K562 (cell line): Measurements from ENCODE around the gene GMIP. TPM values are rescaled to one million over a fixed set of nuclear protein-coding genes. Genes with fewer than 3 reads are reported as not detected.

Experiments used
- ATAC-seq: fragments of 200-7000 bp; cut with Tn5 transposase; 3 replicates; pipeline ENCODE4 v1.9.1; 2020; ENCODE audit warnings: moderate library complexity
- Bru-seq: library from RNA; stranded (reverse); fragments of 400-500 nt; gene quantifications from one replicate; lab custom pipeline; 2021; lab: Mats Ljungman, UMichigan
- BruChase-seq, 2 experiments: library from RNA; stranded (reverse); fragments of 400-500 nt; gene quantifications; one replicate each; lab custom pipeline; 2021; lab: Mats Ljungman, UMichigan
- BruUV-seq: library from RNA; stranded (reverse); fragments of 400-500 nt; replicated peaks from 2 replicates; lab custom pipeline; 2021; lab: Mats Ljungman, UMichigan
- CTCF ChIA-PET: fragments of 300-600 bp; formaldehyde crosslinking; extraction: SDS; loops from one replicate; lab custom pipeline; 2021; ENCODE audit warnings: low intra/inter-chr PET ratio; lab: Yijun Ruan, JAX
- POLR2A ChIA-PET: fragments of 300-600, 350-650 bp; sonication (Branson Sonifier 250); formaldehyde crosslinking; extraction: SDS; loops from one replicate; lab custom pipeline; 2021; ENCODE audit warnings: antibody characterized with exemption, inconsistent platforms; lab: Yijun Ruan, JAX
- DNase-seq, 4 experiments: peaks; one replicate each; pipeline versions ENCODE4 v3.0.0 to v3.0.0-alpha.2; 2011 to 2018; ENCODE audit warnings: low spot score in 3 of 4, mixed read lengths in 3 of 4; ENCODE audit errors: extremely low read depth in 1 of 4
- FAIRE-seq: peaks from 2 replicates; lab custom pipeline; 2011; peaks lifted over from hg19 to GRCh38; lab: Jason Lieb, UNC
- H2AFZ ChIP-seq: 2 replicates; pipeline ENCODE4 v1.6.0; 2011; ENCODE audit warnings: low read depth, low read length, control low read depth, inconsistent platforms
- H3K27ac ChIP-seq: fragments of 200-600 bp; 3 replicates; pipeline ENCODE4 v1.8.0; 2011; ENCODE audit warnings: low read depth, mild to moderate bottlenecking, control low read depth, inconsistent platforms, low read length, moderate library complexity, mixed read lengths; ENCODE audit errors: extremely low read depth
- H3K27me3 ChIP-seq, 2 experiments: fragments of 300-600 bp in 1 of 2; 2 replicates in 1 of 2; 3 replicates in 1 of 2; pipeline versions ENCODE4 v1.6.0 to v1.8.0; 2011; ENCODE audit warnings: inconsistent platforms in 2 of 2, low read length in 2 of 2, mild to moderate bottlenecking in 1 of 2, mixed read lengths in 1 of 2, moderate library complexity in 1 of 2; ENCODE audit not compliant: control insufficient read depth in 2 of 2, insufficient read depth in 2 of 2
- H3K36me3 ChIP-seq: fragments of 300-600 bp; 3 replicates; pipeline ENCODE4 v1.8.0; 2011; ENCODE audit warnings: mild to moderate bottlenecking, low read length, inconsistent platforms; ENCODE audit not compliant: control insufficient read depth, insufficient read depth
- H3K4me1 ChIP-seq, 2 experiments: fragments of 200-600 bp in 1 of 2; replicated peaks in 1 of 2; 2 replicates in 1 of 2; 3 replicates in 1 of 2; pipeline versions ENCODE4 v1.5.1 to v1.8.0; 2011; ENCODE audit warnings: inconsistent platforms in 2 of 2, low read length in 2 of 2, mild to moderate bottlenecking in 1 of 2, mixed read lengths in 1 of 2, moderate library complexity in 1 of 2; ENCODE audit not compliant: control insufficient read depth in 2 of 2, insufficient read depth in 2 of 2
- H3K4me2 ChIP-seq: 2 replicates; pipeline ENCODE4 v1.6.1; 2011; ENCODE audit warnings: low read length, control low read depth, inconsistent platforms, mixed read lengths; ENCODE audit not compliant: insufficient read depth
- H3K4me3 ChIP-seq: fragments of 200-600 bp; sonication (generic), shearing (Covaris generic); 2 replicates; pipeline ENCODE4 v1.5.1; 2016; ENCODE audit warnings: control low read depth, inconsistent platforms
- H3K79me2 ChIP-seq: fragments of 200-600 bp; 3 replicates; pipeline ENCODE4 v1.8.0; 2011; ENCODE audit warnings: low read length, inconsistent platforms; ENCODE audit not compliant: control insufficient read depth, insufficient read depth
- H3K9ac ChIP-seq, 2 experiments: 2 replicates each; pipeline versions ENCODE4 v1.6.0 to v1.6.1; 2011; ENCODE audit warnings: low read depth in 2 of 2, low read length in 2 of 2, control low read depth in 1 of 2, inconsistent platforms in 1 of 2, mild to moderate bottlenecking in 1 of 2, mixed read lengths in 1 of 2; ENCODE audit not compliant: insufficient read depth in 1 of 2
- H3K9me1 ChIP-seq: one replicate; pipeline ENCODE4 v1.6.0; 2011; ENCODE audit warnings: inconsistent platforms, mild to moderate bottlenecking, low read length, moderate library complexity; ENCODE audit not compliant: control insufficient read depth, insufficient read depth
- H3K9me3 ChIP-seq: replicated peaks from 2 replicates; pipeline ENCODE4 v1.5.1; 2011; ENCODE audit warnings: low read depth, low read length, inconsistent platforms; ENCODE audit not compliant: control insufficient read depth, insufficient read depth
- H4K20me1 ChIP-seq: replicated peaks from 2 replicates; pipeline ENCODE4 v1.6.1; 2011; ENCODE audit warnings: low read length, inconsistent platforms, mixed read lengths; ENCODE audit not compliant: control insufficient read depth, insufficient read depth
- ARID3A ChIP-seq: IDR thresholded peaks from 2 replicates; pipeline ENCODE4 v1.6.1; 2012; ENCODE audit warnings: low read depth, low read length, improper control_type of control experiment, borderline replicate concordance
- CREB3L1 ChIP-seq: fragments of 450-650 bp; IDR thresholded peaks from 2 replicates; pipeline ENCODE4 v1.6.1; 2014; ENCODE audit warnings: low read depth, mild to moderate bottlenecking, moderate library complexity, borderline replicate concordance
- DEAF1 ChIP-seq: fragments of 450-650 bp; formaldehyde crosslinking; IDR thresholded peaks from 2 replicates; pipeline ENCODE4 v1.4.0; 2020; ENCODE audit warnings: mild to moderate bottlenecking, moderate library complexity
- GABPB2 ChIP-seq: fragments of 250-450 bp; sonication (Bioruptor Pico); conservative IDR thresholded peaks from 2 replicates; pipeline ENCODE4 v1.5.1; 2021; ENCODE audit warnings: mild to moderate bottlenecking
- MTA3 ChIP-seq: fragments of 450-650 bp; formaldehyde crosslinking; IDR thresholded peaks from 2 replicates; pipeline ENCODE4 v1.6.1; 2017; ENCODE audit warnings: mild to moderate bottlenecking, borderline replicate concordance
- ZBTB7A ChIP-seq: IDR thresholded peaks from 2 replicates; pipeline ENCODE4 v1.6.1; 2011; ENCODE audit warnings: low read depth, mild to moderate bottlenecking, low read length, moderate library complexity, borderline replicate concordance; ENCODE audit not compliant: control insufficient read depth
- ZC3H11A ChIP-seq: IDR thresholded peaks from 2 replicates; pipeline ENCODE4 v1.6.1; 2012; ENCODE audit warnings: low read depth, low read length, improper control_type of control experiment
- WGBS: fragments of 100-300 bp; shearing (Covaris generic); methylation state at CpG from one replicate; pipeline ENCODE4 v1.1.6; 2016; ENCODE audit warnings: low coverage, mixed read lengths; ENCODE audit not compliant: insufficient coverage; ENCODE audit errors: missing lambda C conversion rate; 5-methylcytosine and 5-hydroxymethylcytosine counted together
- in situ Hi-C: fragments of 300-500 bp; cut with MboI; formaldehyde crosslinking; loops from 4 replicates; pipeline ENCODE4 v1.15.0; 2018; ENCODE audit warnings: inconsistent platforms, mixed read lengths
- intact Hi-C: fragments of 100-400 bp; cut with micrococcal nuclease; formaldehyde crosslinking; loops from 2 replicates; pipeline ENCODE4 v1.14.2; 2022
- long read RNA-seq, 3 experiments: library from polyadenylated mRNA in 2 of 3; library from RNA in 1 of 3; unstranded in 2 of 3; stranded (forward) in 1 of 3; transcript quantifications; one replicate each; pipeline ENCODE4 v2.0.0, GENCODE V29; 2019 to 2022
- polyA minus RNA-seq, 3 experiments: library from RNA; depleted of rRNA, polyadenylated mRNA; stranded (reverse); fragments of >200 nt; gene quantifications; 2 replicates each; pipeline ENCODE4 v1.2.3, GENCODE V29; 2011
- polyA plus RNA-seq, 8 experiments: library from polyadenylated mRNA; depleted of rRNA in 4 of 8; stranded (reverse) in 5 of 8; unstranded in 3 of 8; fragments of >200 nt; fragmentation: Nextera tagmentation in 2 of 8; fragmentation: Illumina TruSeq in 1 of 8; extraction: Ambion mirVana in 2 of 8; extraction: Trizol in 1 of 8; gene quantifications; 2 replicates each; pipeline versions ENCODE4 v1.2.1 to v1.2.3, GENCODE V29; 2011 to 2014; ENCODE audit warnings: inconsistent platforms in 1 of 8, missing spikeins in 1 of 8
- total RNA-seq, 7 experiments: library from RNA; depleted of rRNA in 6 of 7; stranded (reverse); fragments of >200 nt in 6 of 7; fragmentation: Illumina TruSeq in 2 of 7; extraction: Trizol in 2 of 7; gene quantifications; 2 replicates each; pipeline versions ENCODE4 v1.2.1 to v1.2.3, GENCODE V29; 2011 to 2021; ENCODE audit warnings: low replicate concordance in 1 of 7

GMIP gene
- total RNA-seq (2011; cell fraction: chromatin; rRNA removed; ENCODE audit: low replicate concordance) = 36.6 and 78.6 TPM in 2 replicates
- total RNA-seq (2011; cell fraction: nucleolus; rRNA removed) = 26.7 and 27.8 TPM in 2 replicates
- 17.3 and 24.6 TPM in 2 replicates for total RNA-seq (2011; cell fraction: nucleoplasm; rRNA removed)
- total RNA-seq (2014; rRNA removed) = 9.9 and 12.6 TPM in 2 replicates
- 2.2 and 3.9 TPM in 2 replicates for total RNA-seq (2014; rRNA removed; fragmentation: Illumina TruSeq; extraction: Trizol)
- 3.2 and 3.3 TPM in 2 replicates for total RNA-seq (2015; rRNA removed; fragmentation: Illumina TruSeq; extraction: Trizol)
- total RNA-seq (2021) = 13.5 and 15.8 TPM in 2 replicates
- 2.9 and 5.1 TPM in 2 replicates for polyA plus RNA-seq (2011; rRNA removed)
- polyA plus RNA-seq (2011; cell fraction: cytosol; rRNA removed) = 2.3 and 3.5 TPM in 2 replicates
- polyA plus RNA-seq (2011; cell fraction: nucleus; rRNA removed) = 27.3 and 36.6 TPM in 2 replicates
- polyA plus RNA-seq (2012) = 8.7 and 16.6 TPM in 2 replicates
- 5.4 and 6.3 TPM in 2 replicates for polyA plus RNA-seq (2014; fragmentation: Illumina TruSeq; extraction: Trizol)
- polyA plus RNA-seq (2014; fragmentation: Nextera tagmentation; extraction: Ambion mirVana) = under 1 TPM; 0.14 to 0.38 TPM
- 6.8 and 12.5 TPM in 2 replicates for polyA plus RNA-seq (2014; rRNA removed)
- 5.1 and 5.4 TPM in 2 replicates for polyA minus RNA-seq (2011; rRNA and poly(A)+ RNA removed)
- 3.7 and 6.4 TPM in 2 replicates for polyA minus RNA-seq (2011; cell fraction: cytosol; rRNA and poly(A)+ RNA removed)
- polyA minus RNA-seq (2011; cell fraction: nucleus; rRNA and poly(A)+ RNA removed) = 6.6 and 8.1 TPM in 2 replicates
- Bru-seq, nascent RNA = percentile 63 among the genes with signal in this experiment
- percentile 52 among the genes with signal in this experiment for BruChase-seq, experiment 1, labeled RNA remaining after a 2-hour chase
- percentile 56 among the genes with signal in this experiment for BruChase-seq, experiment 2, labeled RNA remaining after a 6-hour chase
- long read RNA-seq, experiment 1, partial matches to known transcripts = 3 of 13 reads
- long read RNA-seq, experiment 1, other reads (novel, unspliced or antisense) = 8 of 13 reads
- long read RNA-seq, experiment 2, partial matches to known transcripts = 2 of 5 reads
- long read RNA-seq, experiment 2, other reads (novel, unspliced or antisense) = 3 of 5 reads
- long read RNA-seq, experiment 3, partial matches to known transcripts = 3 of 3 reads
- long read RNA-seq, experiment 3, other reads (novel, unspliced or antisense) = 0 of 3 reads

GRCh38 chr19:19643158-19644053 lies at the start of gene GMIP:
Gene GMIP (minus strand): TSS chr19:19643657. CDS start chr19:19643529, 128 bp downstream.
- ATAC-seq = peak; percentile 94
- Histone ChIP-seq H2AFZ (peak within 1 kb of the TSS; percentile 83), H3K27ac (peak within 1 kb of the TSS; percentile 75), H3K79me2 (peaks cover 3% of the 10 kb centered on the region; the same call in 1 of the 3 replicates), H4K20me1 (no peaks in the 10 kb centered on the region), H3K27me3 (no peaks in the 10 kb centered on the region), H3K9me1 (no peaks in the 10 kb centered on the region), H3K4me2 (peak within 1 kb of the TSS; percentile 85), H3K4me3 (peak within 1 kb of the TSS; percentile 84), H3K4me1 (peaks cover 3 to 18% of the 10 kb centered on the region in 2 experiments; a peak in 3 of 5 replicates), H3K9me3 (no peaks in the 10 kb centered on the region), H3K36me3 (peaks cover 41% of the 10 kb centered on the region; the same call in 2 of the 3 replicates), H3K9ac (peak within 1 kb of the TSS; percentile 68 to 93)
- ChIA-PET POLR2A (interaction anchor here (0.5 to 0.7 kb wide), 2 partner anchors 18 to 470 kb away, joined by 3 to 5 read pairs; no protein-coding TSS in a partner anchor), CTCF (interaction anchor here (0.7 to 1.8 kb wide), 5 partner anchors 80 to 749 kb away, joined by 3 to 30 read pairs (median 3); partner anchors contain the start of gene NDUFA13)
- peak; percentile 69 for FAIRE-seq
- WGBS = 0% methylated on average over 23 of the region's 50 CpGs
- intact Hi-C loops = loop anchor here (2.0 to 5.0 kb wide), 2 partner anchors 91 to 111 kb away; no protein-coding TSS in a partner anchor
- DNase-seq = peak; percentile 84 to 94 (median 92)
- no TSS peak for BruUV-seq
- in situ Hi-C loops = loop anchor here (25.0 kb wide), 1 partner anchor 106 kb away; the partner anchor contains the start of genes CILP2 and YJEFN3
- no peak for TF ChIP-seq ZC3H11A
- peak; percentile 59; the same call in 1 of the 2 replicates for TF ChIP-seq DEAF1 (CRISPR knock-in tag)
- TF ChIP-seq CREB3L1 = peak; percentile 62; the same call in 1 of the 2 replicates
- peak; percentile 47; the same call in 1 of the 2 replicates for TF ChIP-seq MTA3
- TF ChIP-seq ZBTB7A = peak; percentile 94
- no peak for TF ChIP-seq ARID3A
- no peak for TF ChIP-seq GABPB2 (CRISPR knock-in tag)
